Thoracic aorta (tissue), 2 donors: ENCODE data around the gene EIF2AK3. TPM values are rescaled to one million over a fixed set of nuclear protein-coding genes. Genes with fewer than 3 reads are reported as not detected.

Experiments
- ATAC-seq: fragments of 150-250 bp; one replicate; pipeline ENCODE4 v1.8.0; 2017; ENCODE audit warnings: low read depth; ENCODE audit not compliant: insufficient number of reproducible peaks, low FRiP score
- DNase-seq: peaks from one replicate; pipeline ENCODE4 v3.0.0-alpha.2; 2020; ENCODE audit warnings: low spot score
- H3K27ac ChIP-seq, 2 donors: fragments of 200-600 bp; sonication (generic); 1 replicate in 1 of 2; 2 replicates in 1 of 2; pipeline ENCODE4 v1.5.1; 2016; ENCODE audit warnings: mild to moderate bottlenecking in 2 of 2, moderate library complexity in 2 of 2
- H3K27me3 ChIP-seq: fragments of 200-600 bp; sonication (generic); replicated peaks from 2 replicates; pipeline ENCODE4 v1.6.0; 2016; ENCODE audit warnings: mild to moderate bottlenecking; ENCODE audit not compliant: insufficient read depth
- H3K36me3 ChIP-seq: fragments of 200-600 bp; sonication (generic); one replicate; pipeline ENCODE4 v1.5.1; 2016
- H3K4me1 ChIP-seq, 2 donors: fragments of 200-600 bp; sonication (generic); 1 replicate in 1 of 2; 2 replicates in 1 of 2; pipeline versions ENCODE4 v1.5.1 to v1.6.0; 2016; ENCODE audit warnings: low read depth in 2 of 2, mild to moderate bottlenecking in 1 of 2; ENCODE audit not compliant: control insufficient read depth in 1 of 2
- H3K4me3 ChIP-seq: fragments of 200-600 bp; sonication (generic); 2 replicates; pipeline ENCODE4 v1.5.1; 2016; ENCODE audit warnings: mild to moderate bottlenecking
- H3K9me3 ChIP-seq: fragments of 200-600 bp; sonication (generic); 2 replicates; pipeline ENCODE4 v1.5.1; 2016
- CTCF ChIP-seq: fragments of 200-600 bp; sonication (generic); IDR thresholded peaks from one replicate; pipeline ENCODE4 v1.5.1; 2019; ENCODE audit warnings: antibody characterized with exemption
- total RNA-seq, 2 donors: library from RNA; depleted of rRNA; stranded (reverse); fragments of >200 nt; gene quantifications; one replicate each; pipeline versions ENCODE4 v1.1.0 to v1.2.3, GENCODE V29; 2016

The EIF2AK3 gene
- total RNA-seq, 2 donors from 2014 or later = 23.8 to 33.6 TPM

GRCh38 chr2:88667219-88667618 lies 40.0 kb upstream of the EIF2AK3 start:
- H3K36me3 ChIP-seq = no peaks in the 10 kb centered on the region
- no peaks in the 10 kb centered on the region for H3K27me3 ChIP-seq
- H3K9me3 ChIP-seq = no peaks in the 10 kb centered on the region
- no peak for ATAC-seq
- DNase-seq = no peak
- TF ChIP-seq CTCF = no peak
- H3K4me1 ChIP-seq = no peaks in the 10 kb centered on the region
- H3K4me3 ChIP-seq = no peak overlapping the region
- H3K27ac ChIP-seq = no peak overlapping the region

GRCh38 chr2:88666576-88666975 lies 39.3 kb upstream of the EIF2AK3 start:
- no peaks in the 10 kb centered on the region for H3K9me3 ChIP-seq
- H3K27ac ChIP-seq = no peak overlapping the region
- ATAC-seq (no peak), DNase-seq (no peak)
- H3K36me3 ChIP-seq = no peaks in the 10 kb centered on the region
- H3K4me1 ChIP-seq = no peaks in the 10 kb centered on the region
- no peak for TF ChIP-seq CTCF
- H3K27me3 ChIP-seq = no peaks in the 10 kb centered on the region
- H3K4me3 ChIP-seq = no peak overlapping the region

GRCh38 chr2:88660622-88661021 lies 33.4 kb upstream of the EIF2AK3 start:
- ATAC-seq = no peak
- H3K9me3 ChIP-seq = no peaks in the 10 kb centered on the region
- H3K4me1 ChIP-seq = peaks cover 14 to 24% of the 10 kb centered on the region in 2 donors
- no peak overlapping the region for H3K27ac ChIP-seq
- H3K4me3 ChIP-seq = no peak overlapping the region
- no peaks in the 10 kb centered on the region for H3K36me3 ChIP-seq
- TF ChIP-seq CTCF = no peak
- H3K27me3 ChIP-seq = no peaks in the 10 kb centered on the region
- no peak for DNase-seq

GRCh38 chr2:88659538-88659915 lies 32.3 kb upstream of the EIF2AK3 start:
- peaks cover 14 to 24% of the 10 kb centered on the region in 2 donors for H3K4me1 ChIP-seq
- peak overlapping the region; percentile 30 for H3K4me3 ChIP-seq
- ATAC-seq = no peak
- no peaks in the 10 kb centered on the region for H3K9me3 ChIP-seq
- H3K36me3 ChIP-seq = no peaks in the 10 kb centered on the region
- H3K27ac ChIP-seq = peak overlapping the region in 1 of 2 donors; percentile 64
- no peak for DNase-seq
- H3K27me3 ChIP-seq = no peaks in the 10 kb centered on the region
- TF ChIP-seq CTCF = no peak

- ATAC-seq = no peak
Observed at GRCh38 chr2:88658881-88659537, 31.7 kb upstream of the EIF2AK3 start.

More at GRCh38 chr2:88658881-88659537, 31.7 kb upstream of the EIF2AK3 start:
- Histone ChIP-seq H3K27me3 (no peaks in the 10 kb centered on the region), H3K4me1 (peaks cover 14 to 24% of the 10 kb centered on the region in 2 donors), H3K27ac (peak overlapping the region; percentile 6 to 64), H3K4me3 (peak overlapping the region; percentile 30), H3K9me3 (no peaks in the 10 kb centered on the region), H3K36me3 (no peaks in the 10 kb centered on the region)
- DNase-seq = no peak
- TF ChIP-seq CTCF = no peak
